ENCODE measurements around the gene SBF2.

DNA sequence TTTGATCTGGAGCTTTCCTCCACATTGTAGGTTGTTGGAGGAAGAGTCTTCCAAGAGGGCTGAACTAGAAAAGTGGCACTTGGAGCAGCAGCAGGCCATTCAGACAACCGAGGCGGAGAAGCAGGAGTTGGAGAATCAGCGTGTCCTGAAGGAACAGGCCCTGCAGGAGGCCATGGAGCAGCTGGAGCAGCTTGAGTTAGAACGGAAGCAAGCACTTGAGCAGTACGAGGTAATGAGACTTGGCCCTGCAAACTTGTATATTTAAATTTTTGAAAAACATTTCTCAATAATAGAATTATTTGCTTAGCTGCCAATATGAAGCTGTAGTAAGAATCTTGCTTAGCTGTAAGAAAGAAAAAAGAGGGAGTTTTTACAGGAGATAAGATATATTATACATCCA, 546.2 kb downstream of the SBF2 start:
- TF ChIP-seq, protein P1, sequence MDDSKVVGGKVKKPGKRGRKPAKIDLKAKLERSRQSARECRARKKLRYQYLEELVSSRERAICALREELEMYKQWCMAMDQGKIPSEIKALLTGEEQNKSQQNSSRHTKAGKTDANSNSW (CRISPR knock-in tag; IDR thresholded peaks at IDR 0.05; ENCODE audit: borderline replicate concordance), result no peak
- TF ChIP-seq GABPA (IDR thresholded peaks at IDR 0.05; ENCODE audit: low read depth, low read length) (no peak), GABPA (CRISPR knock-in tag; IDR thresholded peaks at IDR 0.05; ENCODE audit: low read depth) (no peak), STAG1 (CRISPR knock-in tag; IDR thresholded peaks at IDR 0.05) (no peak), DPF2 (CRISPR knock-in tag; IDR thresholded peaks at IDR 0.05; ENCODE audit: borderline replicate concordance, low read depth) (no peak), POLR2AphosphoS5 (IDR thresholded peaks at IDR 0.05; ENCODE audit: low read depth, low read length) (no peak), POLR2A (IDR thresholded peaks at IDR 0.05; ENCODE audit: insufficient read depth in 1 of 2, low read depth in 2 of 2, low read length in 2 of 2) (no peak)
- TF ChIP-seq, protein P2, sequence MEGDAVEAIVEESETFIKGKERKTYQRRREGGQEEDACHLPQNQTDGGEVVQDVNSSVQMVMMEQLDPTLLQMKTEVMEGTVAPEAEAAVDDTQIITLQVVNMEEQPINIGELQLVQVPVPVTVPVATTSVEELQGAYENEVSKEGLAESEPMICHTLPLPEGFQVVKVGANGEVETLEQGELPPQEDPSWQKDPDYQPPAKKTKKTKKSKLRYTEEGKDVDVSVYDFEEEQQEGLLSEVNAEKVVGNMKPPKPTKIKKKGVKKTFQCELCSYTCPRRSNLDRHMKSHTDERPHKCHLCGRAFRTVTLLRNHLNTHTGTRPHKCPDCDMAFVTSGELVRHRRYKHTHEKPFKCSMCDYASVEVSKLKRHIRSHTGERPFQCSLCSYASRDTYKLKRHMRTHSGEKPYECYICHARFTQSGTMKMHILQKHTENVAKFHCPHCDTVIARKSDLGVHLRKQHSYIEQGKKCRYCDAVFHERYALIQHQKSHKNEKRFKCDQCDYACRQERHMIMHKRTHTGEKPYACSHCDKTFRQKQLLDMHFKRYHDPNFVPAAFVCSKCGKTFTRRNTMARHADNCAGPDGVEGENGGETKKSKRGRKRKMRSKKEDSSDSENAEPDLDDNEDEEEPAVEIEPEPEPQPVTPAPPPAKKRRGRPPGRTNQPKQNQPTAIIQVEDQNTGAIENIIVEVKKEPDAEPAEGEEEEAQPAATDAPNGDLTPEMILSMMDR (CRISPR knock-in tag; IDR thresholded peaks at IDR 0.05), result no peak
- TF ChIP-seq, protein P3, sequence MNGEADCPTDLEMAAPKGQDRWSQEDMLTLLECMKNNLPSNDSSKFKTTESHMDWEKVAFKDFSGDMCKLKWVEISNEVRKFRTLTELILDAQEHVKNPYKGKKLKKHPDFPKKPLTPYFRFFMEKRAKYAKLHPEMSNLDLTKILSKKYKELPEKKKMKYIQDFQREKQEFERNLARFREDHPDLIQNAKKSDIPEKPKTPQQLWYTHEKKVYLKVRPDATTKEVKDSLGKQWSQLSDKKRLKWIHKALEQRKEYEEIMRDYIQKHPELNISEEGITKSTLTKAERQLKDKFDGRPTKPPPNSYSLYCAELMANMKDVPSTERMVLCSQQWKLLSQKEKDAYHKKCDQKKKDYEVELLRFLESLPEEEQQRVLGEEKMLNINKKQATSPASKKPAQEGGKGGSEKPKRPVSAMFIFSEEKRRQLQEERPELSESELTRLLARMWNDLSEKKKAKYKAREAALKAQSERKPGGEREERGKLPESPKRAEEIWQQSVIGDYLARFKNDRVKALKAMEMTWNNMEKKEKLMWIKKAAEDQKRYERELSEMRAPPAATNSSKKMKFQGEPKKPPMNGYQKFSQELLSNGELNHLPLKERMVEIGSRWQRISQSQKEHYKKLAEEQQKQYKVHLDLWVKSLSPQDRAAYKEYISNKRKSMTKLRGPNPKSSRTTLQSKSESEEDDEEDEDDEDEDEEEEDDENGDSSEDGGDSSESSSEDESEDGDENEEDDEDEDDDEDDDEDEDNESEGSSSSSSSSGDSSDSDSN (CRISPR knock-in tag; IDR thresholded peaks at IDR 0.05), result no peak
